HCT116 (cell line): ENCODE data around the gene HMGB3. TPM values are rescaled to one million over a fixed set of nuclear protein-coding genes. Genes with fewer than 3 reads are reported as not detected.

Source experiments
- ATAC-seq: fragments of 200-7000 bp; cut with Tn5 transposase; 2 replicates; pipeline ENCODE4 v1.9.1; 2020; ENCODE audit warnings: mild to moderate bottlenecking, moderate library complexity
- BruUV-seq: library from RNA; stranded (reverse); fragments of 400-500 nt; replicated peaks from 2 replicates; lab custom pipeline; 2021; lab: Mats Ljungman, UMichigan
- CTCF ChIA-PET: fragments of 300-600 bp; sonication (Branson Sonifier 250); formaldehyde crosslinking; loops from one replicate; lab custom pipeline; 2021; ENCODE audit warnings: antibody characterized with exemption; lab: Charles Lee
- POLR2A ChIA-PET: fragments of 300-600, 350-600 bp; sonication (Branson Sonifier 250); formaldehyde crosslinking; loops from one replicate; lab custom pipeline; 2021; ENCODE audit warnings: antibody characterized with exemption; lab: Charles Lee
- RAD21 ChIA-PET, 2 experiments: fragments of 300-600 bp; sonication (Branson Sonifier 250); formaldehyde crosslinking; loops; one replicate each; lab custom pipeline; 2023; ENCODE audit warnings: low total read pairs in 2 of 2; ENCODE audit not compliant: uncharacterized antibody in 2 of 2, unreplicated experiment in 2 of 2, low non-redundant PET in 1 of 2; lab: Charles Lee
- DNase-seq: peaks from one replicate; pipeline ENCODE4 v3.0.0-alpha.2; 2010; ENCODE audit warnings: low read depth, low spot score
- H2AFZ ChIP-seq: fragments of 200-600 bp; shearing (Covaris generic), sonication (generic); 2 replicates; pipeline ENCODE4 v1.6.1; 2017; ENCODE audit warnings: low read depth, mixed run types, mixed read lengths, antibody characterized with exemption, low read length; ENCODE audit not compliant: poor library complexity, severe bottlenecking
- H3K27ac ChIP-seq: 2 replicates; pipeline ENCODE4 v1.5.1; 2012; ENCODE audit warnings: low read depth, low read length
- H3K27me3 ChIP-seq: fragments of 200-600 bp; sonication (generic); 2 replicates; pipeline ENCODE4 v1.6.1; 2016; ENCODE audit warnings: mixed run types, low read length, mixed read lengths; ENCODE audit not compliant: insufficient read depth
- H3K36me3 ChIP-seq, 2 experiments: fragments of 200-500 bp in 1 of 2; fragments of 200-600 bp in 1 of 2; sonication (Bioruptor generic) in 1 of 2; sonication (generic) in 1 of 2; 2 replicates each; pipeline versions ENCODE4 v1.5.1 to v1.6.1; 2014 to 2016; ENCODE audit warnings: low read length in 2 of 2, inconsistent platforms in 1 of 2, mixed read lengths in 1 of 2, mixed run types in 1 of 2; ENCODE audit not compliant: insufficient read depth in 2 of 2, control insufficient read depth in 1 of 2
- H3K4me1 ChIP-seq, 2 experiments: fragments of 200-600 bp in 1 of 2; sonication (generic) in 1 of 2; 2 replicates each; pipeline versions ENCODE4 v1.5.1 to v1.6.1; 2012 to 2017; ENCODE audit warnings: low read length in 2 of 2, inconsistent platforms in 1 of 2, mild to moderate bottlenecking in 1 of 2, mixed read lengths in 1 of 2, mixed run types in 1 of 2, moderate library complexity in 1 of 2; ENCODE audit not compliant: insufficient read depth in 2 of 2, control insufficient read depth in 1 of 2
- H3K4me2 ChIP-seq: fragments of 200-600 bp; sonication (generic); 2 replicates; pipeline ENCODE4 v1.6.1; 2017; ENCODE audit warnings: mixed run types, low read length, mixed read lengths
- H3K4me3 ChIP-seq, 2 experiments: fragments of 200-600 bp in 1 of 2; sonication (generic) in 1 of 2; replicated peaks in 1 of 2; 2 replicates each; pipeline ENCODE4 v1.5.1; 2011 to 2016; ENCODE audit warnings: low read length in 2 of 2, control low read depth in 1 of 2, low read depth in 1 of 2, mild to moderate bottlenecking in 1 of 2, mixed read lengths in 1 of 2, mixed run types in 1 of 2
- H3K79me2 ChIP-seq: fragments of 200-600 bp; sonication (generic); 2 replicates; pipeline ENCODE4 v1.6.1; 2017; ENCODE audit warnings: mild to moderate bottlenecking, mixed run types, low read length, moderate library complexity, mixed read lengths; ENCODE audit not compliant: insufficient read depth
- H3K9ac ChIP-seq: fragments of 200-600 bp; sonication (generic); 2 replicates; pipeline ENCODE4 v1.6.1; 2016; ENCODE audit warnings: low read length, mixed read lengths
- H3K9me2 ChIP-seq: fragments of 200-600 bp; sonication (generic), shearing (Covaris generic); 2 replicates; pipeline ENCODE4 v1.6.1; 2017; ENCODE audit warnings: mixed run types, mild to moderate bottlenecking, moderate library complexity; ENCODE audit not compliant: insufficient read depth
- H3K9me3 ChIP-seq, 2 experiments: fragments of 200-500 bp in 1 of 2; fragments of 200-600 bp in 1 of 2; sonication (Bioruptor generic) in 1 of 2; sonication (generic) in 1 of 2; 2 replicates each; pipeline ENCODE4 v1.6.1; 2014 to 2017; ENCODE audit warnings: low read length in 2 of 2, mixed read lengths in 2 of 2, inconsistent platforms in 1 of 2, low read depth in 1 of 2, mild to moderate bottlenecking in 1 of 2, mixed run types in 1 of 2, moderate library complexity in 1 of 2; ENCODE audit not compliant: control insufficient read depth in 1 of 2, insufficient read depth in 1 of 2
- H4K20me1 ChIP-seq: fragments of 200-600 bp; sonication (generic), shearing (Covaris generic); 2 replicates; pipeline ENCODE4 v1.6.1; 2017; ENCODE audit warnings: mixed run types, mild to moderate bottlenecking, moderate library complexity; ENCODE audit not compliant: insufficient read depth
- EZH2 ChIP-seq: fragments of 200-600 bp; sonication (generic); IDR thresholded peaks from 2 replicates; pipeline ENCODE4 v1.6.1; 2017; ENCODE audit warnings: antibody characterized with exemption, mixed run types
- POLR2A ChIP-seq: IDR thresholded peaks from 2 replicates; pipeline ENCODE4 v1.7.0; 2011; ENCODE audit warnings: borderline replicate concordance; ENCODE audit not compliant: insufficient read depth, insufficient read length; ENCODE audit errors: extremely low read depth
- POLR2AphosphoS5 ChIP-seq: IDR thresholded peaks from 2 replicates; pipeline ENCODE4 v1.6.1; 2011; ENCODE audit warnings: mild to moderate bottlenecking, low read depth, low read length, moderate library complexity
- REST ChIP-seq: IDR thresholded peaks from 2 replicates; pipeline ENCODE4 v1.6.1; 2012; ENCODE audit warnings: low read depth
- SRF ChIP-seq: IDR thresholded peaks from 2 replicates; pipeline ENCODE4 v1.6.1; 2012; ENCODE audit warnings: low read depth
- YY1 ChIP-seq: IDR thresholded peaks from 2 replicates; pipeline ENCODE4 v1.6.1; 2011; ENCODE audit warnings: low read length, low read depth, moderate library complexity, mild to moderate bottlenecking; ENCODE audit not compliant: insufficient replicate concordance; ENCODE audit errors: extremely low read depth
- intact Hi-C: fragments of 100-400 bp; cut with micrococcal nuclease; formaldehyde crosslinking; loops from 2 replicates; pipeline ENCODE4 v1.10.0; 2022
- total RNA-seq: library from RNA; stranded (reverse); gene quantifications from one replicate; pipeline ENCODE4 v1.2.1, GENCODE V29; 2021; ENCODE audit not compliant: unreplicated experiment

The HMGB3 gene
- total RNA-seq, 1 experiment from 2014 or later = 116 TPM

DNA sequence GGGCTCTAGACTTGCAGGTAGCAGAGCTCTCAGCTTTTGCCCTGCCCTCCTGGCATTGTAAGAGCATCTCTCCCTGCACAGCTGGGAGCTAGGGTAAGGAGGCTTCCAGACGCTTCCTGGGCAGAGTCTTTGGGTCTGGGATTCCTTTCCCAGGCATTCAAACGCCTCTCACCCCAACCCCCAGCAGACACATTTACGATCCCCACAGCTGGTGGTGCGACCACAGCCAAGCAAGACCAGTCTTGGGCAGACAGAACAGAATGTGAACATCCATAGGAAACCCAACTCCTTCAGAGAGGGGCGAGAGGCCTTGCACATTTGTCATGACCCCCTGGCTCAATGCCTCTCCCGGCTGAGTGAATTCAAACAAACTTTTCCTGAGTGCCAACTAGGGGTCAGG is 46.6 kb upstream of the HMGB3 start:
- Histone ChIP-seq H3K36me3 (no peaks in the 10 kb centered on the region), H3K4me3 (no peak overlapping the region), H3K4me2 (no peak overlapping the region), H3K9me3 (no peaks in the 10 kb centered on the region), H3K9ac (no peak overlapping the region), H3K4me1 (no peaks in the 10 kb centered on the region; a peak in 1 of 4 replicates), H2AFZ (no peak overlapping the region), H3K27me3 (no peaks in the 10 kb centered on the region), H3K27ac (no peak overlapping the region), H3K9me2 (no peaks in the 10 kb centered on the region), H3K79me2 (no peaks in the 10 kb centered on the region), H4K20me1 (no peaks in the 10 kb centered on the region)
- POLR2A ChIA-PET = no interaction called here
- DNase-seq (no peak), ATAC-seq (no peak)
- BruUV-seq = no TSS peak
- CTCF ChIA-PET = no interaction called here
- intact Hi-C loops = no loop called here
- TF ChIP-seq POLR2AphosphoS5 (no peak), REST (no peak), YY1 (no peak), SRF (no peak), EZH2 (no peak), POLR2A (no peak)
- RAD21 ChIA-PET = no interaction called here
